Caki2 (cell line): ENCODE data around the gene PTPRM. TPM values are rescaled to one million over a fixed set of nuclear protein-coding genes. Genes with fewer than 3 reads are reported as not detected.

Experiments used
- DNase-seq: peaks from one replicate; pipeline ENCODE4 v3.0.0-alpha.2; 2015; ENCODE audit warnings: low read depth
- in situ Hi-C: cut with HindIII; loops from 2 replicates; pipeline ENCODE4 v1.10.0; 2016; ENCODE audit warnings: low sequenced_read_pairs, low pct_unique_long_range_greater_than_20kb, mixed read lengths
- total RNA-seq: library from RNA; depleted of rRNA; stranded (reverse); fragments of >200 nt; shearing (Covaris generic); gene quantifications from 2 replicates; pipeline ENCODE4 v1.2.3, GENCODE V29; 2014; ENCODE audit warnings: low replicate concordance

PTPRM gene
- total RNA-seq, 1 experiment from 2014 or later, result 29.1 TPM

DNA sequence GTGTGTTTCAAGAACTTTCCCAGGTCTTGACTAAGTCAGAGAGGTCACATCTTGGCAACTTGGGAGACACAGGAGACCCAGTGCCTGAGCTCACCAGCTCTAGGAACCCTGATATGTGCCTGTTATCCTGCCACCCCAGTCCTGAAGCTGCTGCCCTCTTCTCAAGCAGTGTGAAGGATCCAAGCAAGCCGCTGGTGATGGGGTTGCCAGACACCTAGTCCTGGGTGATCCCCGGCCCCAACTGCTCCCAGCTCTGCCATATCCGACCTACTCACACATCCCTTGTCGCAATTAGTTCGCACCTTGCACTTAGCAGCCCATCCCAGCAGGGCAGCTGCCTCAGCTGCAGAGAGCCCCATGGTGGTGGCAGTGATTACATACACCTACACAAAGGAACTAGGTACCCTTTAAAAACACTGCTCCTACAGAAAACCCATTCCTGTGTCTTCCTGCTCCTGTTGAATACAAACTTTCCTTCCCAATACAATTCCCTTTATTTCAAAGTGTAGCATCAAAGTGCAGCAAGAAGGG lies 794.9 kb downstream of the PTPRM start:
- in situ Hi-C loops, result no loop called here
- no peak for DNase-seq

DNA sequence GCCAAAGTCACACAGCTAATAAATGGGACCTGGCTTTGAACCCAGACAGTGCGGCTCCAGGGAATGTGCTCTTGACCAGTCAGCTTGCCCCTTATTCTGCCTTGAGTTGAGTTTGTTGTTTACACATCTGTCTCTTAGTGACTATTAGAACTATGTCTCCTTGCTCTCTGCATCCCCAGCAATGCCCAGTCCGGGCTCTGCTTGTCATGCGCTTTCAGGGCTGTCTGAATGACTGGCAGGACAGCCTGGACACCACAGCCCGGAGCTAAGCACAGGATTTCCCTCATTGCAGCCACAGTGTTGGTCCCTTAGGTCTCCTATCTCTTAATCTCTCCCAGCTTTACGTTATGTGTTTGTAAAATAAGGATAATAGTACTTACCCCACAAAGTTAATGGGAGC lies 795.7 kb downstream of the PTPRM start:
- in situ Hi-C loops, result no loop called here
- DNase-seq, result no peak

DNA sequence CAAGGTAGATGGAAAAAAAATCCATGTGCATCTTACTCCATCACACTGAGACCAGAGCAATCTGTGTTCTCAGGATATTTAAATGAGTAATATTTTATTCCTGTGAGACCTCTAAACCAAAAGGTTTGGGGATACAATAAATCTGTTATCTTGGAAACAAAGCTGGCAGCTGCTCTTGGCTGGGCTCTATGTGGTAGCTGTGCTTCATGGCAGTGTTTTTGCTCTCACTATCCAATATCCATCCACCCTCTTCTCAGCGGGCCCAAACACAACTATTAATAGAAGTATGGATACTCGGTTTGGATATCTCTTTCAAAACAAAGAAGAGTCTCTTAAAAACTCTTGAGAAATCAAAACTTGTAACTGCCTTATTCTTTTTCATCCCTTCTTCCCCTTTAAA lies 797.3 kb downstream of the PTPRM start:
- DNase-seq, result no peak
- in situ Hi-C loops, result no loop called here

GRCh38 chr18:8365006-8365405 lies 797.9 kb downstream of the PTPRM start:
- no peak for DNase-seq
- in situ Hi-C loops, result no loop called here

- no peak for DNase-seq
- in situ Hi-C loops, result no loop called here
Measured at GRCh38 chr18:8365528-8365927, 798.4 kb downstream of the PTPRM start.

DNA sequence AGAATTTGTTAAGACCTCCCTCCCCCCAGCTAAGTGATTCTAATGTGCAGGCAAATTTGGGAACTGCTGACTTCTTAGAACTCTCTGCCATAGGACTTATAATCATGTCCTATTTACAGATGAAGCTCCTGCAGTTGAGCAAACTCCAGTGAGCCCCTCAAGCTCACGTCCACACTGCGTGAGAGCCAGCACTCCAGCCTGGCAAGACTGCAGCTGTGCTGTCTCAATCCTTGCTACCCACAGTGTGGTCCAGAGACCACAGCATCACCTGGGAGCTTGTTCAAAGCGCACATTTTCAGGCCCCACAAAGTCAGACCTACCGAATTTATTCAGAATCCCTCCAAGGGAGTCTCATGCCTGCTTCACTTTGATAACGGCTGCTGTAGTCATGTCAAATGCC lies 799.0 kb downstream of the PTPRM start:
- no peak for DNase-seq
- in situ Hi-C loops, result no loop called here

DNA sequence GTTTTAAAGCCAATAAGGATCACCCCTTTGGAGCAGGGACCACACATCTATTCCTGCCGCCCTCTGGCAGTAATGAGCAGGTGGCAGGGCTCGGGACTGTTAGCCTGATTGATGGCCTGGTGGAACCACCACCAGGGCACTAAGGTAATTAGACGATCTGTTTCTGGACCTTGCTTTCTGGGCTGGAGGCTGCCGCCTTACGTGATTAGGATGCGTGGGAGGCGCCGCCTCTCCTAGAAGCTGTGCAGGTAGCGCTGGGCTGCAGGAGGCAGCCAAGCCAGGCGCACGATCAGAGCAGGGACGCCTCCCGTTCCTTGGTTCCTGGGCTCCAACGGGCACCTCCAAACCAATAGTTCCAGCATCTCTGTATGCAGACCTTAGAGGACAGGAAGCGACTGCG lies 799.5 kb downstream of the PTPRM start:
- DNase-seq, result no peak
- in situ Hi-C loops, result no loop called here

DNA sequence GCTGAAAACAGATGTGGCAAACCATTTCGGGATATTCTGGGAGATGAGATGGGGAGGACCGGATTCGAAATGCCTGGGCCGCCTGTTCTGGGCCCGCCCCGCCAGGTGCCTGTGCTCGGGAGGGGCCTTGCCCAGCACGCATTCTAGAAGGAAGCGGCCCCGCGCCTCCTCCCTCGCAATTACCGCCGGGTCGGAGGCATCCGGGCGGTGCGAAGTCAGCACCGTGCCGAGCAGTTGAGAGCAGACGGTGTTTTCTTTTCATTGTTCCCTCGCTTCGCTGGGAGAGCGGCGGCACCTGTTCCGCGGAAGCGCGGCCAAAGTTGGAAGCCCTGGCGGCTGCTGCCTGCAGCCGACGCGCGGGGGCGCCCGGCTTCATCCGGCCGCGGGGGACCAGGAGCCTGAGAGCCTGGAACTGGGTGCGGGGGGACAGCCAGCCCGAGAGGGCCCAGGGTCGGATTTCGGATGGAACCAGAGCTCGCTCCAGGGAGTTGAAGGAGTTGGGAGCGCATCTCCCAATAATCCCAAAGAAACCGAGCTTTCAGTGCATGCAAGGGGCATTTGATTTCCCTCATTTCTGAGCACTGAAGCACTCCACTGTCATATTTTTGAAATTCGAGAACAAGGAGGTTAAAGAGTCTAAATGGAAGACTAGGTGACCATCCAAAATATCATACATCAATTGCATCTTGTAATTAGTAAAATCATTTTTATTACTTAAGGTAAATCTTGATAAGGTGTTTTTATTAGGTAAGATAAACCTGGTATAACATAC lies 800.3 kb downstream of the PTPRM start:
- DNase-seq, result no peak
- in situ Hi-C loops, result no loop called here

GRCh38 chr18:8368512-8369217 lies 801.5 kb downstream of the PTPRM start:
- no peak for DNase-seq
- in situ Hi-C loops, result no loop called here

- in situ Hi-C loops, result no loop called here
- no peak for DNase-seq
Measured at GRCh38 chr18:8373486-8373885, 806.4 kb downstream of the PTPRM start.

DNA sequence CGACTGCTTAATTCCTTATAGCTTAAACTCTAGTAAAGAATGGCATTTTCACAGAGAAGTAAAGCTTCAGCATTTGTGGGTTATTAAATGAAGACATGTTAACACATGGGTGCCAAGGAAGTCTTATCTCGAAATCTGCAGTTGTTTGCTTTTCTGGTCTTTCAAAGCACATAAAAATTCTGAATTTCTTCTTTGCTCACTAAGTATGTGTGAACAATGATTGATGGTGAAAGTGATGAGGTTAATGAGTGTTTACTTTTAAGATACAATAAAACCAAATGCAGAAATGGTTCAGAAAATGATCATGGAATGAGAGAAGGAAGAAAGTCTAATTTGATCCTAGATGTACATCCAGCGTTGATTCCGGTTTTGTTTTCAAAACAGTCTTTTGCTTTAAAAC lies 807.6 kb downstream of the PTPRM start:
- DNase-seq, result no peak
- in situ Hi-C loops, result no loop called here

DNA sequence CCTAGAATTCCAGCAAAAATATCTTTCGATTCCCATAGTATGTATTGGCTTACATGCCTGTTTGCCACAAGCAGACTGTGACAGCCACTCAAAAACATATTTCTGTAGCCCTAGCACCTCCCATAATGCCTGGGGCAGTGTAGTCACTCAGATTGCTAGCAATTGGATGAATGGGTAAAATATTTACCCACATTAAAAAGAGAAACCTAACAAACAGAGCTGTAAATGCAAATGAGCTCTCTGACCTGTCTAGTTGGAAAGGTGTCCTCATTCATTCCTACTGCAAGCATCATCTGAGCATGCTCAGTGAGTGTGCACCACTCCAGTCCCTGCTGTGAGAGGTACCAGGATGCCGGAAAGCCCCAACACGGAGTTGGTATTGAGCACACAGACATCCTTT lies 808.1 kb downstream of the PTPRM start:
- in situ Hi-C loops, result no loop called here
- no peak for DNase-seq

DNA sequence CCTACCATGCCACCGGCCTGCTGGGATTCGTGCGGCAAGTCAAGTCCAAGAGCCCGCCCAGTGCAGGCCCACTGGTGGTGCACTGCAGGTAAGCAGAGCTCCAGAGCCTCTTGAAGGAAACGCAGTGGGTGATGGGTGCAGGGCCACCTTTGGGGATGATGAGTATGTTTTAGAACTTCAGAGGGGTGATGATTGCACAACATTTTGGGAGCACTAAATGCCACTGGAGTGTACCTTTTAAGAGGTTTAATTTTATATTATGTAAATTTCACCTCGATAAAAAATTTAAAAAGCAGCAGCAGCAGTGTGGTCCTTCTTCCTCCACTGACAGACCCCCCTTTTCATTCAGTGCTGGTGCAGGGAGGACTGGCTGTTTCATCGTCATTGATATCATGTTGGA lies 809.0 kb downstream of the PTPRM start:
- in situ Hi-C loops, result no loop called here
- DNase-seq, result no peak

GRCh38 chr18:8379187-8379941 lies 812.2 kb downstream of the PTPRM start:
- DNase-seq, result no peak
- in situ Hi-C loops, result no loop called here

DNA sequence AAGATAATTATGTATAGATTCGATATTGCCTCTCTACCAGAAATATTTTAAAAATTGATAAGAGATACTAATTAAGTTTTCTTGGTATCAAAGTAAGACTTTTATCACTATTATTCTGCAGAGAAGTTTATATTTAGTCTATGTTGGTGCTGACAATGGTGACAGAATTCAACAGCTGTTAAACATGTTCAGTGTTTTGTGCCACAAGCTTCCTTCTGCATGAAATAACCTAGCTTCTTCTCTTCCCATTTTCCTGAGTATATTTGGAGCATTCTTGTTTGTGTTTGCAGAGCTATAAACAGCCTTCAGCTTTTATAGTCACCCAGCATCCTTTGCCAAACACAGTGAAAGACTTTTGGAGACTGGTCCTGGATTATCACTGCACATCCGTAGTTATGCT lies 812.9 kb downstream of the PTPRM start:
- in situ Hi-C loops, result no loop called here
- DNase-seq, result no peak

DNA sequence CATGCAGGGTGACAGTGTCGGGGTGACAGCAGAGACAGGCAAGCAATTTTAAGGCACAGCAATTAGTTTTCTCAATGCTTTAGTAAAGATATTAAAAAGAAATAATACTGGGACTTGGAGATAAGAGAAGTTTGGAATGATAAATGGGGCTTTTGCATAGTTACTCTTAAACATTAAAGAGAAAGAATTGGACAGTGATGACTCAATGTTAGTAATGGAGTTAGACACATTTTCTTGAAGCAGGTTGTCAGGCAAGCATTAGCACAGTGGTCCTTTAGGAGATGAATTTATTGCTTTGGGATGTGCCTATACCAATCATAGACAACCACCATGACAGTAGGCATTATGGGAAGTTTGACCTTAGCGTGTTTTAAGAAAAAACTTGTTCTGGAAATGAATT lies 813.8 kb downstream of the PTPRM start:
- no peak for DNase-seq
- in situ Hi-C loops, result no loop called here

- no peak for DNase-seq
- in situ Hi-C loops, result no loop called here
Measured at GRCh38 chr18:8381821-8382459, 814.8 kb downstream of the PTPRM start.

GRCh38 chr18:8385400-8385799 lies 818.3 kb downstream of the PTPRM start:
- in situ Hi-C loops, result no loop called here
- no peak for DNase-seq
